Endothelial cell of umbilical vein (primary cell): ENCODE data around the gene COMT. TPM values are rescaled to one million over a fixed set of nuclear protein-coding genes. Genes with fewer than 3 reads are reported as not detected.

ENCODE experiments used
- BruUV-seq: library from RNA; stranded (reverse); fragments of 400-500 nt; replicated peaks from 2 replicates; lab custom pipeline; 2021; lab: Mats Ljungman, UMichigan
- CTCF ChIA-PET: fragments of 300-600, 350-600 bp; sonication (Branson Sonifier 250); formaldehyde crosslinking; loops from one replicate; lab custom pipeline; 2021; ENCODE audit warnings: antibody characterized with exemption, inconsistent platforms; lab: Charles Lee
- POLR2A ChIA-PET: fragments of 300-600, 350-600 bp; sonication (Branson Sonifier 250); formaldehyde crosslinking; loops from one replicate; lab custom pipeline; 2021; ENCODE audit warnings: antibody characterized with exemption, inconsistent platforms; lab: Charles Lee
- DNase-seq: peaks from one replicate; pipeline ENCODE4 v3.0.0-alpha.2; 2011; ENCODE audit warnings: low read depth, low spot score
- FAIRE-seq: peaks from 2 replicates; lab custom pipeline; 2011; peaks lifted over from hg19 to GRCh38; lab: Jason Lieb, UNC
- H2AFZ ChIP-seq: 2 replicates; pipeline ENCODE4 v1.6.0; 2012; ENCODE audit warnings: low read depth, low read length, control low read depth, inconsistent platforms
- H3K27ac ChIP-seq: 2 replicates; pipeline ENCODE4 v1.5.1; 2011; ENCODE audit warnings: low read depth, mild to moderate bottlenecking, control low read depth, low read length, moderate library complexity; ENCODE audit not compliant: insufficient read depth
- H3K27me3 ChIP-seq, 2 experiments: 2 replicates each; pipeline versions ENCODE4 v1.6.0 to v1.6.1; 2011; ENCODE audit warnings: low read length in 2 of 2, mixed read lengths in 1 of 2; ENCODE audit not compliant: control insufficient read depth in 2 of 2, insufficient read depth in 2 of 2
- H3K36me3 ChIP-seq, 2 experiments: 2 replicates in 1 of 2; 3 replicates in 1 of 2; pipeline ENCODE4 v1.5.1; 2011; ENCODE audit warnings: low read length in 2 of 2, mild to moderate bottlenecking in 1 of 2, moderate library complexity in 1 of 2; ENCODE audit not compliant: control insufficient read depth in 2 of 2, insufficient read depth in 2 of 2; ENCODE audit errors: extremely low read depth in 1 of 2
- H3K4me1 ChIP-seq: 3 replicates; pipeline ENCODE4 v1.5.1; 2011; ENCODE audit warnings: mild to moderate bottlenecking, low read length; ENCODE audit not compliant: control insufficient read depth, insufficient read depth; ENCODE audit errors: extremely low read depth
- H3K4me2 ChIP-seq: 2 replicates; pipeline ENCODE4 v1.6.1; 2011; ENCODE audit warnings: low read length, control low read depth, mixed read lengths; ENCODE audit not compliant: insufficient read depth
- H3K4me3 ChIP-seq, 3 experiments: fragments of 200-600 bp in 1 of 3; sonication (generic), shearing (Covaris generic) in 1 of 3; replicated peaks in 1 of 3; 2 replicates each; pipeline ENCODE4 v1.5.1; 2011 to 2016; ENCODE audit warnings: control low read depth in 3 of 3, low read length in 3 of 3, mild to moderate bottlenecking in 2 of 3, inconsistent platforms in 1 of 3, low read depth in 1 of 3, moderate library complexity in 1 of 3; ENCODE audit not compliant: insufficient read depth in 1 of 3
- H3K79me2 ChIP-seq: 2 replicates; pipeline ENCODE4 v1.6.0; 2012; ENCODE audit warnings: low read length, inconsistent platforms; ENCODE audit not compliant: control insufficient read depth, insufficient read depth
- H3K9ac ChIP-seq: replicated peaks from 2 replicates; pipeline ENCODE3; 2011; ENCODE audit warnings: low read length, control low read depth; ENCODE audit not compliant: insufficient read depth; ENCODE audit errors: extremely low read depth
- H3K9me1 ChIP-seq: replicated peaks from 3 replicates; pipeline ENCODE4 v1.6.0; 2011; ENCODE audit warnings: mild to moderate bottlenecking, low read length; ENCODE audit not compliant: control insufficient read depth, insufficient read depth; ENCODE audit errors: extremely low read depth
- H3K9me3 ChIP-seq: replicated peaks from 2 replicates; pipeline ENCODE4 v1.5.1; 2012; ENCODE audit warnings: low read length, inconsistent platforms; ENCODE audit not compliant: control insufficient read depth, insufficient read depth
- H4K20me1 ChIP-seq: replicated peaks from 2 replicates; pipeline ENCODE3; 2011; ENCODE audit warnings: mild to moderate bottlenecking, low read length; ENCODE audit not compliant: control insufficient read depth, insufficient read depth; ENCODE audit errors: extremely low read depth
- EZH2 ChIP-seq: IDR thresholded peaks from 2 replicates; pipeline ENCODE4 v1.6.1; 2012; ENCODE audit warnings: borderline replicate concordance, low read depth, mild to moderate bottlenecking, moderate library complexity, low read length, inconsistent platforms; ENCODE audit not compliant: severe bottlenecking
- FOS ChIP-seq: IDR thresholded peaks from 2 replicates; pipeline ENCODE4 v1.6.1; 2011; ENCODE audit warnings: mild to moderate bottlenecking, low read length, moderate library complexity, borderline replicate concordance; ENCODE audit not compliant: insufficient read depth
- GATA2 ChIP-seq: IDR thresholded peaks from 2 replicates; pipeline ENCODE4 v1.7.0; 2011; ENCODE audit warnings: low read depth, mild to moderate bottlenecking, moderate library complexity, mixed read lengths, low read length; ENCODE audit not compliant: insufficient read length, insufficient read depth
- JUN ChIP-seq: IDR thresholded peaks from 2 replicates; pipeline ENCODE4 v1.6.1; 2011; ENCODE audit warnings: borderline replicate concordance, low read depth; ENCODE audit not compliant: insufficient read length, insufficient read depth
- MYC ChIP-seq: IDR thresholded peaks from one replicate; pipeline ENCODE4 v1.6.1; 2011; ENCODE audit warnings: mild to moderate bottlenecking, low read depth, low read length
- POLR2A ChIP-seq: IDR thresholded peaks from 2 replicates; pipeline ENCODE4 v1.6.1; 2012; ENCODE audit warnings: low read depth, mild to moderate bottlenecking, control low read depth, low read length
- POLR2AphosphoS5 ChIP-seq: IDR thresholded peaks from 2 replicates; pipeline ENCODE4 v1.6.1; 2012; ENCODE audit warnings: low read depth, mild to moderate bottlenecking, control low read depth, low read length, moderate library complexity; ENCODE audit not compliant: insufficient read depth
- dilution Hi-C: fragments of 300-500 bp; cut with MboI; formaldehyde crosslinking; loops from one replicate; pipeline ENCODE4 v1.15.0; 2019; ENCODE audit warnings: low sequenced_read_pairs; ENCODE audit not compliant: extremely low pct_ligation_motif_present
- intact Hi-C: fragments of 100-400 bp; cut with micrococcal nuclease; formaldehyde crosslinking; loops from one replicate; pipeline ENCODE4 v1.10.0; 2022
- polyA plus RNA-seq, 4 experiments: library from polyadenylated mRNA; depleted of rRNA in 3 of 4; stranded (reverse) in 3 of 4; unstranded in 1 of 4; fragments of >200 nt; gene quantifications; 2 replicates each; pipeline versions ENCODE4 v1.2.1 to v1.2.3, GENCODE V29; 2011 to 2012; ENCODE audit warnings: missing spikeins in 1 of 4
- total RNA-seq: library from RNA; stranded (reverse); gene quantifications from 2 replicates; pipeline ENCODE4 v1.2.3, GENCODE V29; 2021
- TF ChIP-seq, protein P1 (sequence below): IDR thresholded peaks from 2 replicates; pipeline ENCODE4 v1.6.1; 2011; ENCODE audit not compliant: insufficient read depth, insufficient read length
- TF ChIP-seq, protein P2 (sequence below), 2 donors: IDR thresholded peaks; 1 replicate in 1 of 2; 2 replicates in 1 of 2; pipeline ENCODE4 v1.5.1; 2011; ENCODE audit warnings: low read length in 2 of 2, mild to moderate bottlenecking in 2 of 2, moderate library complexity in 2 of 2, control low read depth in 1 of 2, inconsistent platforms in 1 of 2, low read depth in 1 of 2; ENCODE audit not compliant: insufficient read depth in 1 of 2; ENCODE audit errors: extremely low read depth in 1 of 2

COMT gene
- total and polyA plus RNA-seq, 2 donors (not counting 3 experiments of a cell fraction or from before 2014, with no cell fraction given), result 221 to 537 TPM

GRCh38 chr22:19915287-19915954 lies 26.2 kb upstream of the COMT start:
- Histone ChIP-seq H3K4me1 (no peaks in the 10 kb centered on the region), H3K27ac (no peak overlapping the region), H4K20me1 (no peaks in the 10 kb centered on the region), H3K4me2 (no peak overlapping the region), H3K9me3 (no peaks in the 10 kb centered on the region), H3K27me3 (no peaks in the 10 kb centered on the region), H2AFZ (no peak overlapping the region), H3K36me3 (peaks cover 10 to 59% of the 10 kb centered on the region in 2 experiments), H3K9me1 (no peaks in the 10 kb centered on the region), H3K9ac (no peak overlapping the region), H3K79me2 (no peaks in the 10 kb centered on the region), H3K4me3 (no peak overlapping the region)
- DNase-seq (no peak), FAIRE-seq (no peak)
- no TSS peak for BruUV-seq
- intact Hi-C loops, result no loop called here
- no peak for TF ChIP-seq MYC
- TF ChIP-seq, protein P1, sequence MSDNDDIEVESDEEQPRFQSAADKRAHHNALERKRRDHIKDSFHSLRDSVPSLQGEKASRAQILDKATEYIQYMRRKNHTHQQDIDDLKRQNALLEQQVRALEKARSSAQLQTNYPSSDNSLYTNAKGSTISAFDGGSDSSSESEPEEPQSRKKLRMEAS, result no peak
- no peak for TF ChIP-seq EZH2
- no peak for TF ChIP-seq JUN
- no peak for TF ChIP-seq POLR2AphosphoS5
- TF ChIP-seq POLR2A, result no peak
- TF ChIP-seq, protein P2, sequence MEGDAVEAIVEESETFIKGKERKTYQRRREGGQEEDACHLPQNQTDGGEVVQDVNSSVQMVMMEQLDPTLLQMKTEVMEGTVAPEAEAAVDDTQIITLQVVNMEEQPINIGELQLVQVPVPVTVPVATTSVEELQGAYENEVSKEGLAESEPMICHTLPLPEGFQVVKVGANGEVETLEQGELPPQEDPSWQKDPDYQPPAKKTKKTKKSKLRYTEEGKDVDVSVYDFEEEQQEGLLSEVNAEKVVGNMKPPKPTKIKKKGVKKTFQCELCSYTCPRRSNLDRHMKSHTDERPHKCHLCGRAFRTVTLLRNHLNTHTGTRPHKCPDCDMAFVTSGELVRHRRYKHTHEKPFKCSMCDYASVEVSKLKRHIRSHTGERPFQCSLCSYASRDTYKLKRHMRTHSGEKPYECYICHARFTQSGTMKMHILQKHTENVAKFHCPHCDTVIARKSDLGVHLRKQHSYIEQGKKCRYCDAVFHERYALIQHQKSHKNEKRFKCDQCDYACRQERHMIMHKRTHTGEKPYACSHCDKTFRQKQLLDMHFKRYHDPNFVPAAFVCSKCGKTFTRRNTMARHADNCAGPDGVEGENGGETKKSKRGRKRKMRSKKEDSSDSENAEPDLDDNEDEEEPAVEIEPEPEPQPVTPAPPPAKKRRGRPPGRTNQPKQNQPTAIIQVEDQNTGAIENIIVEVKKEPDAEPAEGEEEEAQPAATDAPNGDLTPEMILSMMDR (IDR thresholded peaks at IDR 0.05; ENCODE audit: extremely low read depth in 1 of 2, insufficient read depth in 1 of 2, low read depth in 1 of 2, low read length in 2 of 2), result no peak
- no peak for TF ChIP-seq GATA2
- no peak for TF ChIP-seq FOS
- dilution Hi-C loops, result no loop called here
- ChIA-PET CTCF (interaction anchor here (5.5 kb wide), 1 partner anchor 185 kb away, joined by 28 read pairs; no protein-coding TSS in a partner anchor), POLR2A (no interaction called here)
